ENCODE results near the gene PIAS4. TPM values are rescaled to one million over a fixed set of nuclear protein-coding genes. Genes with fewer than 3 reads are reported as not detected.

Gene PIAS4
- total and polyA plus RNA-seq, 10 of the 15 experiments (the other 5 are each of a cell fraction or from before 2014, with no cell fraction given) = 0.13 to 25.1 (median 11.3) TPM

- H3K27ac ChIP-seq (ENCODE audit: control insufficient read depth, insufficient read depth) = no peak overlapping the region
- ChIA-PET SMC1A (ENCODE audit: uncharacterized antibody, unreplicated experiment) (no interaction called here), POLR2A (no interaction called here), RAD21 (ENCODE audit: unreplicated experiment) (no interaction called here), CTCF (interaction anchor here (1.7 kb wide), 1 partner anchor 10 kb away, joined by 3 read pairs; the partner anchor contains the start of gene DAPK3)
- no peaks in the 10 kb centered on the region for H3K9me3 ChIP-seq (replicated peaks; ENCODE audit: control insufficient read depth, insufficient read depth, low read length)
- H3K4me1 ChIP-seq (ENCODE audit: control insufficient read depth, insufficient read depth, low read length) = peaks cover 10% of the 10 kb centered on the region
- peaks cover 53 to 72% of the 10 kb centered on the region in 2 experiments for H3K36me3 ChIP-seq (ENCODE audit: control insufficient read depth in 2 of 2, insufficient read depth in 2 of 2, low read length in 1 of 2)
- peak overlapping the region; percentile 29; the same call in 1 of the 2 replicates for H3K4me3 ChIP-seq
- peak overlapping the region; percentile 89 for H3K4me2 ChIP-seq (ENCODE audit: control insufficient read depth, insufficient read depth)
- 87% methylated on average over 10 of the region's 10 CpGs for WGBS (ENCODE audit: insufficient coverage, insufficient replicate concordance, low lambda C conversion rate, missing lambda C conversion rate)
- H4K20me1 ChIP-seq (ENCODE audit: control insufficient read depth, insufficient read depth) = peaks cover 51% of the 10 kb centered on the region
- BruUV-seq (replicated peaks) = no TSS peak
- TF ChIP-seq POLR2AphosphoS5 (IDR thresholded peaks at IDR 0.05; ENCODE audit: low read length) (peak; percentile 5; the same call in 1 of the 2 replicates), EP300 (IDR thresholded peaks at IDR 0.05; ENCODE audit: borderline replicate concordance in 1 of 2, control insufficient read depth in 1 of 2, low read depth in 2 of 2, low read length in 2 of 2) (no peak), POLR2AphosphoS2 (IDR thresholded peaks at IDR 0.05; ENCODE audit: low read depth, low read length) (0 out of 2 replicates have a peak, but pooled peaks have one; percentile 18), POLR2A (IDR thresholded peaks at IDR 0.05; ENCODE audit: low read depth, low read length) (peak; percentile 53), PML (IDR thresholded peaks at IDR 0.05; ENCODE audit: low read length) (no peak), ZNF592 (IDR thresholded peaks at IDR 0.05) (no peak), WRNIP1 (IDR thresholded peaks at IDR 0.05; ENCODE audit: borderline replicate concordance, low read depth, low read length) (no peak), PAX5 (IDR thresholded peaks at IDR 0.05; ENCODE audit: borderline replicate concordance, low read depth, low read length) (no peak), NBN (IDR thresholded peaks at IDR 0.05) (no peak), RAD21 (IDR thresholded peaks at IDR 0.05; ENCODE audit: insufficient read depth, low read depth, low read length) (no peak), ETV6 (conservative IDR thresholded peaks at IDR 0.05 in 1 of 2, IDR thresholded peaks at IDR 0.05 in 1 of 2; ENCODE audit: borderline replicate concordance in 1 of 2, low read depth in 1 of 2) (no peak), CBX5 (IDR thresholded peaks at IDR 0.05; ENCODE audit: low read depth) (no peak), ZBED1 (IDR thresholded peaks at IDR 0.05; ENCODE audit: borderline replicate concordance) (no peak), JUNB (IDR thresholded peaks at IDR 0.05) (no peak), CBX3 (IDR thresholded peaks at IDR 0.05; ENCODE audit: borderline replicate concordance, low read depth) (no peak), MTA3 (IDR thresholded peaks at IDR 0.05; ENCODE audit: borderline replicate concordance, low read length) (no peak)
- no peaks in the 10 kb centered on the region for H3K27me3 ChIP-seq (replicated peaks in 1 of 2; ENCODE audit: control insufficient read depth in 2 of 2, insufficient read depth in 2 of 2, low read length in 1 of 2)
- ATAC-seq (no peak), FAIRE-seq (no peak), DNase-seq (ENCODE audit: low read depth, low spot score) (no peak)
- in situ Hi-C loops (cut with MboI) = no loop called here
- intact Hi-C loops (cut with micrococcal nuclease; ENCODE audit: unreplicated experiment) = no loop called here
- no peak overlapping the region for H2AFZ ChIP-seq (ENCODE audit: control insufficient read depth, low read depth, low read length)
- no peak overlapping the region for H3K9ac ChIP-seq (ENCODE audit: control insufficient read depth, insufficient read depth, low read length)
- H3K79me2 ChIP-seq (ENCODE audit: control insufficient read depth, insufficient read depth, low read length) = peaks cover 79% of the 10 kb centered on the region
Observed at GRCh38 chr19:3981373-3981735, 26.2 kb upstream of the PIAS4 start.
